ENCODE results near the gene SRSF4.

DNA sequence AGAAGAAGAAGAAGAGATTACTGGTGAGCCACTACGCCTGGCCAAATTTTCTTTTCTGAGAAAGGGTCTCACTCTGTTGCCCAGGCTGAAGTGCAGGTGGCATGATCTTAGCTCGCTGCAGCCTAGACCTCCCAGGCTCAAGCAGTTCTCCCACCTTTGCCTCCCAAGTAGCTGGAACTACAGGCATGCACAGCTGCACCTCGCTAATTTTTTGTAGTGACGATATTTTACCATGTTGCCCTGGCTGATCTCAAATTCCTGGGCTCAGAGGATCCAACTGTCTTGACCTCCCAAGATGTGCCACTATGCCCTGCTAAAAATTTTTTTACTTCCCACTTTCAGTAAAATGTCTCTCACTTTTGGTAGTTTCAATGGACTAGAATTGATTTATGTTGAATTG is 82.4 kb downstream of the SRSF4 start:
- TF ChIP-seq ZBTB17 (CRISPR knock-in tag; IDR thresholded peaks at IDR 0.05): no peak
- TF ChIP-seq ZNF274 (IDR thresholded peaks at IDR 0.05; ENCODE audit: borderline replicate concordance, low read depth, low read length): no peak
- TF ChIP-seq HLTF (IDR thresholded peaks at IDR 0.05): no peak
- no peak for TF ChIP-seq SIX5 (IDR thresholded peaks at IDR 0.05; ENCODE audit: borderline replicate concordance in 1 of 2, insufficient read depth in 1 of 2, low read depth in 1 of 2, low read length in 2 of 2)
- TF ChIP-seq HDGF (IDR thresholded peaks at IDR 0.05): no peak
- TF ChIP-seq, protein P1, sequence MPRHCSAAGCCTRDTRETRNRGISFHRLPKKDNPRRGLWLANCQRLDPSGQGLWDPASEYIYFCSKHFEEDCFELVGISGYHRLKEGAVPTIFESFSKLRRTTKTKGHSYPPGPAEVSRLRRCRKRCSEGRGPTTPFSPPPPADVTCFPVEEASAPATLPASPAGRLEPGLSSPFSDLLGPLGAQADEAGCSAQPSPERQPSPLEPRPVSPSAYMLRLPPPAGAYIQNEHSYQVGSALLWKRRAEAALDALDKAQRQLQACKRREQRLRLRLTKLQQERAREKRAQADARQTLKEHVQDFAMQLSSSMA (CRISPR knock-in tag; IDR thresholded peaks at IDR 0.05): no peak
- no peak for TF ChIP-seq TAF1 (IDR thresholded peaks at IDR 0.05; ENCODE audit: control insufficient read depth, extremely low read depth, insufficient read depth, low read length, severe bottlenecking)
- TF ChIP-seq, protein P2, sequence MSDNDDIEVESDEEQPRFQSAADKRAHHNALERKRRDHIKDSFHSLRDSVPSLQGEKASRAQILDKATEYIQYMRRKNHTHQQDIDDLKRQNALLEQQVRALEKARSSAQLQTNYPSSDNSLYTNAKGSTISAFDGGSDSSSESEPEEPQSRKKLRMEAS (CRISPR knock-in tag; IDR thresholded peaks at IDR 0.05): no peak
- TF ChIP-seq, protein P3, sequence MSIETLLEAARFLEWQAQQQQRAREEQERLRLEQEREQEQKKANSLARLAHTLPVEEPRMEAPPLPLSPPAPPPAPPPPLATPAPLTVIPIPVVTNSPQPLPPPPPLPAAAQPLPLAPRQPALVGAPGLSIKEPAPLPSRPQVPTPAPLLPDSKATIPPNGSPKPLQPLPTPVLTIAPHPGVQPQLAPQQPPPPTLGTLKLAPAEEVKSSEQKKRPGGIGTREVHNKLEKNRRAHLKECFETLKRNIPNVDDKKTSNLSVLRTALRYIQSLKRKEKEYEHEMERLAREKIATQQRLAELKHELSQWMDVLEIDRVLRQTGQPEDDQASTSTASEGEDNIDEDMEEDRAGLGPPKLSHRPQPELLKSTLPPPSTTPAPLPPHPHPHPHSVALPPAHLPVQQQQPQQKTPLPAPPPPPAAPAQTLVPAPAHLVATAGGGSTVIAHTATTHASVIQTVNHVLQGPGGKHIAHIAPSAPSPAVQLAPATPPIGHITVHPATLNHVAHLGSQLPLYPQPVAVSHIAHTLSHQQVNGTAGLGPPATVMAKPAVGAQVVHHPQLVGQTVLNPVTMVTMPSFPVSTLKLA (conservative IDR thresholded peaks at IDR 0.05): no peak
- TF ChIP-seq, protein P4, sequence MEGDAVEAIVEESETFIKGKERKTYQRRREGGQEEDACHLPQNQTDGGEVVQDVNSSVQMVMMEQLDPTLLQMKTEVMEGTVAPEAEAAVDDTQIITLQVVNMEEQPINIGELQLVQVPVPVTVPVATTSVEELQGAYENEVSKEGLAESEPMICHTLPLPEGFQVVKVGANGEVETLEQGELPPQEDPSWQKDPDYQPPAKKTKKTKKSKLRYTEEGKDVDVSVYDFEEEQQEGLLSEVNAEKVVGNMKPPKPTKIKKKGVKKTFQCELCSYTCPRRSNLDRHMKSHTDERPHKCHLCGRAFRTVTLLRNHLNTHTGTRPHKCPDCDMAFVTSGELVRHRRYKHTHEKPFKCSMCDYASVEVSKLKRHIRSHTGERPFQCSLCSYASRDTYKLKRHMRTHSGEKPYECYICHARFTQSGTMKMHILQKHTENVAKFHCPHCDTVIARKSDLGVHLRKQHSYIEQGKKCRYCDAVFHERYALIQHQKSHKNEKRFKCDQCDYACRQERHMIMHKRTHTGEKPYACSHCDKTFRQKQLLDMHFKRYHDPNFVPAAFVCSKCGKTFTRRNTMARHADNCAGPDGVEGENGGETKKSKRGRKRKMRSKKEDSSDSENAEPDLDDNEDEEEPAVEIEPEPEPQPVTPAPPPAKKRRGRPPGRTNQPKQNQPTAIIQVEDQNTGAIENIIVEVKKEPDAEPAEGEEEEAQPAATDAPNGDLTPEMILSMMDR (IDR thresholded peaks at IDR 0.05 in 2 of 3, conservative IDR thresholded peaks at IDR 0.05 in 1 of 3; ENCODE audit: insufficient read depth in 2 of 3, low read depth in 1 of 3, low read length in 3 of 3): no peak

All from K562 (cell line).